GM12878 (cell line): ENCODE results near the gene RAB35. TPM values are rescaled to one million over a fixed set of nuclear protein-coding genes. Genes with fewer than 3 reads are reported as not detected.

Experiments used
- ATAC-seq: fragments of 200-7000 bp; cut with Tn5 transposase; 3 replicates; pipeline ENCODE4 v1.9.1; 2020; ENCODE audit warnings: mild to moderate bottlenecking, moderate library complexity
- BruUV-seq: library from RNA; stranded (reverse); fragments of 400-500 nt; replicated peaks from 2 replicates; lab custom pipeline; 2021; lab: Mats Ljungman, UMichigan
- CTCF ChIA-PET: fragments of 300-600 bp; sonication (Branson Sonifier 250); formaldehyde crosslinking; extraction: SDS; loops from one replicate; lab custom pipeline; 2021; ENCODE audit warnings: inconsistent platforms; lab: Yijun Ruan, JAX
- POLR2A ChIA-PET: fragments of 350-600 bp; formaldehyde crosslinking; extraction: SDS; loops from one replicate; lab custom pipeline; 2021; ENCODE audit warnings: inconsistent platforms; lab: Charles Lee
- RAD21 ChIA-PET: fragments of 300-600 bp; sonication (Branson Sonifier 250); formaldehyde crosslinking; loops from one replicate; lab custom pipeline; 2023; ENCODE audit warnings: antibody characterized with exemption; ENCODE audit not compliant: unreplicated experiment; lab: Charles Lee
- SMC1A ChIA-PET: fragments of 300-600 bp; sonication (Branson Sonifier 250); formaldehyde crosslinking; loops from one replicate; lab custom pipeline; 2023; ENCODE audit not compliant: unreplicated experiment, uncharacterized antibody; lab: Charles Lee
- DNase-seq: peaks from one replicate; pipeline ENCODE4 v3.0.0-alpha.2; 2011; ENCODE audit warnings: low read depth, low spot score
- FAIRE-seq: peaks from 3 replicates; lab custom pipeline; 2011; peaks lifted over from hg19 to GRCh38; lab: Jason Lieb, UNC
- H2AFZ ChIP-seq: 2 replicates; pipeline ENCODE4 v1.6.0; 2011; ENCODE audit warnings: low read depth, low read length, control low read depth; ENCODE audit not compliant: control insufficient read depth
- H3K27ac ChIP-seq: 2 replicates; pipeline ENCODE4 v1.5.1; 2011; ENCODE audit warnings: control low read depth; ENCODE audit not compliant: control insufficient read depth, insufficient read depth
- H3K27me3 ChIP-seq, 2 experiments: replicated peaks in 1 of 2; 2 replicates each; pipeline versions ENCODE4 v1.6.0 to v1.6.1; 2011; ENCODE audit warnings: low read length in 1 of 2; ENCODE audit not compliant: control insufficient read depth in 2 of 2, insufficient read depth in 2 of 2
- H3K36me3 ChIP-seq, 2 experiments: 2 replicates each; pipeline ENCODE4 v1.5.1; 2011; ENCODE audit warnings: low read length in 1 of 2; ENCODE audit not compliant: control insufficient read depth in 2 of 2, insufficient read depth in 2 of 2
- H3K4me1 ChIP-seq: 2 replicates; pipeline ENCODE4 v1.6.1; 2011; ENCODE audit warnings: mild to moderate bottlenecking, low read length, moderate library complexity, mixed read lengths; ENCODE audit not compliant: control insufficient read depth, insufficient read depth
- H3K4me2 ChIP-seq: 2 replicates; pipeline ENCODE4 v1.6.0; 2011; ENCODE audit warnings: control low read depth; ENCODE audit not compliant: control insufficient read depth, insufficient read depth
- H3K4me3 ChIP-seq: fragments of 200-600 bp; sonication (generic); 2 replicates; pipeline ENCODE4 v1.5.1; 2016
- H3K79me2 ChIP-seq: 2 replicates; pipeline ENCODE4 v1.6.0; 2011; ENCODE audit warnings: low read length; ENCODE audit not compliant: control insufficient read depth, insufficient read depth
- H3K9ac ChIP-seq: 2 replicates; pipeline ENCODE4 v1.8.0; 2011; ENCODE audit warnings: low read length, control low read depth, mixed read lengths; ENCODE audit not compliant: control insufficient read depth, insufficient read depth
- H3K9me3 ChIP-seq: replicated peaks from 3 replicates; pipeline ENCODE4 v1.5.1; 2011; ENCODE audit warnings: mild to moderate bottlenecking, low read length; ENCODE audit not compliant: control insufficient read depth, insufficient read depth
- H4K20me1 ChIP-seq: 2 replicates; pipeline ENCODE4 v1.6.0; 2011; ENCODE audit not compliant: control insufficient read depth, insufficient read depth
- NR2F1 ChIP-seq: fragments of 450-650 bp; conservative IDR thresholded peaks from 2 replicates; pipeline ENCODE4 v1.6.1; 2017; ENCODE audit warnings: mild to moderate bottlenecking
- POLR2A ChIP-seq: IDR thresholded peaks from 2 replicates; pipeline ENCODE4 v1.6.1; 2011; ENCODE audit warnings: low read depth, mild to moderate bottlenecking, low read length
- RELB ChIP-seq: fragments of 450-650 bp; IDR thresholded peaks from 2 replicates; pipeline ENCODE4 v1.6.1; 2017; ENCODE audit warnings: low read depth, mild to moderate bottlenecking, moderate library complexity
- RFX5 ChIP-seq: IDR thresholded peaks from 2 replicates; pipeline ENCODE4 v1.6.1; 2011; ENCODE audit warnings: low read depth, low read length, improper control_type of control experiment
- RUNX3 ChIP-seq: IDR thresholded peaks from 2 replicates; pipeline ENCODE4 v1.6.1; 2012; ENCODE audit warnings: low read length, inconsistent platforms
- SMC3 ChIP-seq: IDR thresholded peaks from 2 replicates; pipeline ENCODE4 v1.6.1; 2011; ENCODE audit warnings: low read length, improper control_type of control experiment, borderline replicate concordance
- USF1 ChIP-seq: IDR thresholded peaks from 2 replicates; pipeline ENCODE4 v1.6.1; 2011; ENCODE audit warnings: borderline replicate concordance, low read depth, mild to moderate bottlenecking, moderate library complexity, mixed read lengths, low read length; ENCODE audit not compliant: insufficient read depth; ENCODE audit errors: extremely low read length
- ZNF384 ChIP-seq: IDR thresholded peaks from 2 replicates; pipeline ENCODE4 v1.6.1; 2012; ENCODE audit warnings: low read depth, mild to moderate bottlenecking, low read length, improper control_type of control experiment, borderline replicate concordance
- WGBS: methylation state at CpG from one replicate; pipeline ENCODE4 v1.1.6; 2016; ENCODE audit warnings: low lambda C conversion rate; ENCODE audit not compliant: insufficient replicate concordance, insufficient coverage; ENCODE audit errors: missing lambda C conversion rate; 5-methylcytosine and 5-hydroxymethylcytosine counted together
- in situ Hi-C: fragments of 300-500 bp; cut with MboI; formaldehyde crosslinking; loops from 9 replicates; pipeline ENCODE4 v1.14.3; 2018; ENCODE audit warnings: mixed read lengths
- intact Hi-C: fragments of 100-400 bp; cut with micrococcal nuclease; formaldehyde crosslinking; loops from one replicate; pipeline ENCODE4 v1.14.2; 2022; ENCODE audit not compliant: unreplicated experiment
- polyA plus RNA-seq, 11 experiments: library from polyadenylated mRNA; depleted of rRNA in 4 of 11; unstranded in 6 of 11; stranded (reverse) in 5 of 11; fragments of >200 nt; fragmentation: Nextera tagmentation in 4 of 11; fragmentation: Illumina TruSeq in 1 of 11; extraction: Ambion mirVana in 4 of 11; extraction: Trizol in 1 of 11; gene quantifications; 1 replicate in 1 of 11; 2 replicates in 10 of 11; pipeline versions ENCODE4 v1.2.1 to v1.2.3, GENCODE V29; 2011 to 2016; ENCODE audit warnings: inconsistent platforms in 2 of 11, missing spikeins in 2 of 11, low read depth in 1 of 11
- total RNA-seq, 4 experiments: library from RNA; depleted of rRNA in 3 of 4; stranded (reverse); fragments of >200 nt in 3 of 4; fragmentation: Illumina TruSeq in 1 of 4; extraction: Trizol in 1 of 4; gene quantifications; 2 replicates each; pipeline versions ENCODE4 v1.2.1 to v1.2.3, GENCODE V29; 2013 to 2021

RAB35 gene
- total and polyA plus RNA-seq, 10 of the 15 experiments (the other 5 are each of a cell fraction or from before 2014, with no cell fraction given): 0.76 to 99.2 (median 43.8) TPM

GRCh38 chr12:120145164-120145563, 28.6 kb upstream of the RAB35 start:
- H4K20me1 ChIP-seq: no peaks in the 10 kb centered on the region
- H2AFZ ChIP-seq: no peak overlapping the region
- ChIA-PET RAD21 (no interaction called here), CTCF (no interaction called here), POLR2A (interaction anchor here (1.0 kb wide), 1 partner anchor 38 kb away, joined by 3 read pairs; no protein-coding TSS in a partner anchor), SMC1A (no interaction called here)
- no peaks in the 10 kb centered on the region for H3K79me2 ChIP-seq
- H3K9ac ChIP-seq: no peak overlapping the region
- no peaks in the 10 kb centered on the region for H3K4me1 ChIP-seq
- FAIRE-seq (no peak), ATAC-seq (no peak), DNase-seq (no peak)
- no peak overlapping the region for H3K4me3 ChIP-seq
- H3K27me3 ChIP-seq: no peaks in the 10 kb centered on the region
- TF ChIP-seq POLR2A (peak; percentile 43; the same call in 1 of the 2 replicates), SMC3 (no peak), NR2F1 (no peak)
- peaks cover 53 to 56% of the 10 kb centered on the region in 2 experiments for H3K36me3 ChIP-seq
- no peak overlapping the region for H3K27ac ChIP-seq
- H3K9me3 ChIP-seq: no peaks in the 10 kb centered on the region
- BruUV-seq: no TSS peak
- intact Hi-C loops (no loop called here), in situ Hi-C loops (no loop called here)
- WGBS: 100% methylated on average over 8 of the region's 8 CpGs
- no peak overlapping the region for H3K4me2 ChIP-seq

GRCh38 chr12:120144215-120144614, 27.7 kb upstream of the RAB35 start:
- in situ Hi-C loops (no loop called here), intact Hi-C loops (no loop called here)
- WGBS: 99% methylated on average over 10 of the region's 11 CpGs
- CTCF ChIA-PET: no interaction called here
- no peak overlapping the region for H2AFZ ChIP-seq
- ATAC-seq (no peak), FAIRE-seq (no peak), DNase-seq (no peak)
- no TSS peak for BruUV-seq
- peaks cover 45 to 50% of the 10 kb centered on the region in 2 experiments for H3K36me3 ChIP-seq
- no peak overlapping the region for H3K4me3 ChIP-seq
- no peaks in the 10 kb centered on the region for H3K27me3 ChIP-seq
- no peak overlapping the region for H3K27ac ChIP-seq
- TF ChIP-seq RFX5 (no peak), RUNX3 (no peak), USF1 (no peak), RELB (no peak), ZNF384 (no peak)
- no peaks in the 10 kb centered on the region for H4K20me1 ChIP-seq
- no peak overlapping the region for H3K4me2 ChIP-seq
- H3K4me1 ChIP-seq: no peaks in the 10 kb centered on the region
- RAD21 ChIA-PET: no interaction called here
- POLR2A ChIA-PET: interaction anchor here (0.5 kb wide), 1 partner anchor 22 kb away, joined by 3 read pairs; no protein-coding TSS in a partner anchor
- H3K9ac ChIP-seq: no peak overlapping the region
- no peaks in the 10 kb centered on the region for H3K9me3 ChIP-seq
- SMC1A ChIA-PET: interaction anchor here (1.5 kb wide), 1 partner anchor 24 kb away, joined by 5 read pairs; no protein-coding TSS in a partner anchor
- no peaks in the 10 kb centered on the region for H3K79me2 ChIP-seq
